ENCODE results near the gene RSF1. TPM values are rescaled to one million over a fixed set of nuclear protein-coding genes. Genes with fewer than 3 reads are reported as not detected.

RSF1 gene
- total RNA-seq, 4 donors from 2014 or later, result 32.2 to 51.5 (median 46.9) TPM

GRCh38 chr11:77771135-77771534 lies 49.4 kb downstream of the RSF1 start:
- no peak overlapping the region for H3K4me3 ChIP-seq (ENCODE audit: low read depth, poor library complexity, severe bottlenecking)
- 54% methylated on average over 4 of the region's 4 CpGs for WGBS, 2 donors
- DNase-seq (ENCODE audit: low spot score in 2 of 2), result no peak
- intact Hi-C loops (cut with DNase I; ENCODE audit: low total_unique reads), result no loop called here
- TF ChIP-seq POLR2A (IDR thresholded peaks at IDR 0.05) (no peak), CTCF (IDR thresholded peaks at IDR 0.05) (no peak)

GRCh38 chr11:77770629-77771028 lies 49.9 kb downstream of the RSF1 start:
- H3K4me3 ChIP-seq (ENCODE audit: low read depth, poor library complexity, severe bottlenecking), result no peak overlapping the region
- DNase-seq (ENCODE audit: low spot score in 2 of 2), result no peak
- intact Hi-C loops (cut with DNase I; ENCODE audit: low total_unique reads), result no loop called here
- TF ChIP-seq POLR2A (IDR thresholded peaks at IDR 0.05) (no peak), CTCF (IDR thresholded peaks at IDR 0.05) (no peak)

- H3K4me3 ChIP-seq (ENCODE audit: low read depth, poor library complexity, severe bottlenecking), result no peak overlapping the region
- intact Hi-C loops (cut with DNase I; ENCODE audit: low total_unique reads), result no loop called here
- no peak for DNase-seq (ENCODE audit: low spot score in 2 of 2)
- TF ChIP-seq POLR2A (IDR thresholded peaks at IDR 0.05), result no peak
These were observed 58.1 kb downstream of the RSF1 start for GRCh38 chr11:77762426-77762825.

- no peak for DNase-seq (ENCODE audit: low spot score in 2 of 2)
- TF ChIP-seq POLR2A (IDR thresholded peaks at IDR 0.05), result no peak
- TF ChIP-seq CTCF (IDR thresholded peaks at IDR 0.05), result no peak
- 59 to 69% methylated on average over 3 of the region's 3 CpGs for WGBS, 2 donors
- intact Hi-C loops (cut with DNase I; ENCODE audit: low total_unique reads), result no loop called here
- no peak overlapping the region for H3K4me3 ChIP-seq (ENCODE audit: low read depth, poor library complexity, severe bottlenecking)
These were observed 59.0 kb downstream of the RSF1 start for GRCh38 chr11:77761491-77761890.

- WGBS, 2 donors, result 78 to 88% methylated on average over 2 of the region's 2 CpGs
- no peak for DNase-seq (ENCODE audit: low spot score in 2 of 2)
- H3K4me3 ChIP-seq (ENCODE audit: low read depth, poor library complexity, severe bottlenecking), result no peak overlapping the region
- intact Hi-C loops (cut with DNase I; ENCODE audit: low total_unique reads), result no loop called here
- no peak for TF ChIP-seq CTCF (IDR thresholded peaks at IDR 0.05)
- TF ChIP-seq POLR2A (IDR thresholded peaks at IDR 0.05), result no peak
These were observed 62.2 kb downstream of the RSF1 start for GRCh38 chr11:77758331-77758730.

GRCh38 chr11:77753230-77753629 lies 67.3 kb downstream of the RSF1 start:
- no peak overlapping the region for H3K4me3 ChIP-seq (ENCODE audit: low read depth, poor library complexity, severe bottlenecking)
- TF ChIP-seq POLR2A (IDR thresholded peaks at IDR 0.05) (no peak), CTCF (IDR thresholded peaks at IDR 0.05) (no peak)
- intact Hi-C loops (cut with DNase I; ENCODE audit: low total_unique reads), result no loop called here
- WGBS, 2 donors, result 91 to 96% methylated on average over 5 of the region's 5 CpGs
- DNase-seq (ENCODE audit: low spot score in 2 of 2), result no peak
